Transverse colon (tissue), 4 donors: Measurements from ENCODE around the gene VWF. TPM values are rescaled to one million over a fixed set of nuclear protein-coding genes. Genes with fewer than 3 reads are reported as not detected.

Source experiments
- DNase-seq: peaks from one replicate; pipeline ENCODE4 v3.0.0-alpha.2; 2019
- H3K27ac ChIP-seq, 4 donors: fragments of 200-600 bp; sonication (generic); 2 replicates each; pipeline ENCODE4 v1.5.1; 2016 to 2018; ENCODE audit warnings: inconsistent platforms in 4 of 4
- H3K27me3 ChIP-seq: fragments of 200-600 bp; sonication (generic); 2 replicates; pipeline ENCODE4 v1.5.1; 2017; ENCODE audit warnings: inconsistent platforms
- H3K36me3 ChIP-seq, 4 donors: fragments of 200-600 bp; sonication (generic); 2 replicates each; pipeline ENCODE4 v1.5.1; 2017 to 2019; ENCODE audit warnings: inconsistent platforms in 4 of 4
- H3K4me1 ChIP-seq, 4 donors: fragments of 200-600 bp; sonication (generic); 2 replicates each; pipeline ENCODE4 v1.5.1; 2017 to 2020; ENCODE audit warnings: inconsistent platforms in 4 of 4
- H3K4me3 ChIP-seq, 4 donors: fragments of 200-600 bp; sonication (generic); 1 replicate in 1 of 4; 2 replicates in 3 of 4; pipeline versions ENCODE4 v1.5.1 to v1.6.1; 2017 to 2019; ENCODE audit warnings: inconsistent platforms in 4 of 4
- H3K9me3 ChIP-seq, 2 donors: fragments of 200-600 bp; sonication (generic); 2 replicates each; pipeline ENCODE4 v1.5.1; 2017 to 2019; ENCODE audit warnings: inconsistent platforms in 2 of 2
- EP300 ChIP-seq: sonication (generic); formaldehyde crosslinking; IDR thresholded peaks from one replicate; pipeline ENCODE4 v1.6.1; 2017; ENCODE audit warnings: antibody characterized with exemption, low read depth
- POLR2A ChIP-seq: fragments of 450-650 bp; IDR thresholded peaks from one replicate; pipeline ENCODE4 v1.6.1; 2016; ENCODE audit warnings: antibody characterized with exemption, mild to moderate bottlenecking, moderate library complexity
- POLR2AphosphoS5 ChIP-seq, 3 donors: sonication (generic); formaldehyde crosslinking; IDR thresholded peaks; one replicate each; pipeline ENCODE4 v1.6.1; 2016; ENCODE audit warnings: antibody characterized with exemption in 3 of 3
- WGBS, 2 donors: methylation state at CpG; one replicate each; pipeline ENCODE4 v1.1.5; 2018; ENCODE audit warnings: low coverage in 1 of 2; 5-methylcytosine and 5-hydroxymethylcytosine counted together
- in situ Hi-C, 4 donors: fragments of 200-750 bp; cut with MboI; loops; one replicate each; pipeline versions ENCODE4 v1.15.0 to v1.15.1; 2017; ENCODE audit warnings: low sequenced_read_pairs in 3 of 4, low pct_ligation_motif_present in 1 of 4, low pct_unique_long_range_greater_than_20kb in 1 of 4
- intact Hi-C: fragments of 100-400 bp; cut with DNase I; formaldehyde crosslinking; loops from one replicate; pipeline ENCODE4 v1.15.1; 2023; ENCODE audit warnings: low total_unique reads
- total RNA-seq, 4 donors: library from RNA; depleted of rRNA; stranded (reverse); fragments of >200 nt; gene quantifications; one replicate each; pipeline ENCODE4 v1.1.0, GENCODE V29; 2016
- TF ChIP-seq, protein P1 (sequence below), 5 experiments: fragments of 200-600 bp in 3 of 5; fragments of 450-650 bp in 2 of 5; sonication (generic) in 3 of 5; IDR thresholded peaks; 1 replicate in 2 of 5; 2 replicates in 3 of 5; pipeline ENCODE4 v1.5.1; 2016 to 2017; ENCODE audit warnings: antibody characterized with exemption in 5 of 5, inconsistent platforms in 3 of 5, mild to moderate bottlenecking in 2 of 5, moderate library complexity in 1 of 5

Gene VWF
- total RNA-seq, 4 donors from 2014 or later: 31.3 to 71.2 (median 51.5) TPM

DNA sequence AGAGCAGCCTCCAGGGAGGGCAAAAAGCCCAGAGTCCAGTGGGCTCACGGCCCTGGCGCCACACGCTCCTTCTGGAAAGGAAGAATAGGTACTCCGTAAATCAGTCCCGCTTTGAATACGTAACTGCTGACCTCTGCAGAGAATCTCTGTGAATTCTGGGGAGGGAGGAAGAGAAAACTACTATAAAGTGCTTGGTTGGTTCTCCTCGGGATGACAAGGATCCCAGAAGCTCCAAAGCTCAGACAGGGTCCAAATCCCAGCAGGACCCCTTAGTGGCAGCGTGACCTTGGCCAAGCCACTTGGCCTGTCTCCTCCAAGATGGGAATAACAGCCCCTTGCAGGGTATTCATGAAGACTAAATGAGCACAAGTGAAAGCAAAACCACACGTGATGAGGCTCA lies 211.1 kb downstream of the VWF start:
- H3K4me1 ChIP-seq: no peaks in the 10 kb centered on the region
- 63 to 81% methylated on average over 3 to 9 of the region's 9 CpGs for WGBS, 2 donors
- no peak for DNase-seq
- no peak overlapping the region for H3K27ac ChIP-seq
- H3K36me3 ChIP-seq: no peaks in the 10 kb centered on the region
- H3K4me3 ChIP-seq: no peak overlapping the region
- intact Hi-C loops: no loop called here
- no peaks in the 10 kb centered on the region for H3K27me3 ChIP-seq
- no peak for TF ChIP-seq EP300
- TF ChIP-seq POLR2AphosphoS5 (IDR thresholded peaks at IDR 0.05): no peak
- TF ChIP-seq POLR2A: no peak
- TF ChIP-seq, protein P1, sequence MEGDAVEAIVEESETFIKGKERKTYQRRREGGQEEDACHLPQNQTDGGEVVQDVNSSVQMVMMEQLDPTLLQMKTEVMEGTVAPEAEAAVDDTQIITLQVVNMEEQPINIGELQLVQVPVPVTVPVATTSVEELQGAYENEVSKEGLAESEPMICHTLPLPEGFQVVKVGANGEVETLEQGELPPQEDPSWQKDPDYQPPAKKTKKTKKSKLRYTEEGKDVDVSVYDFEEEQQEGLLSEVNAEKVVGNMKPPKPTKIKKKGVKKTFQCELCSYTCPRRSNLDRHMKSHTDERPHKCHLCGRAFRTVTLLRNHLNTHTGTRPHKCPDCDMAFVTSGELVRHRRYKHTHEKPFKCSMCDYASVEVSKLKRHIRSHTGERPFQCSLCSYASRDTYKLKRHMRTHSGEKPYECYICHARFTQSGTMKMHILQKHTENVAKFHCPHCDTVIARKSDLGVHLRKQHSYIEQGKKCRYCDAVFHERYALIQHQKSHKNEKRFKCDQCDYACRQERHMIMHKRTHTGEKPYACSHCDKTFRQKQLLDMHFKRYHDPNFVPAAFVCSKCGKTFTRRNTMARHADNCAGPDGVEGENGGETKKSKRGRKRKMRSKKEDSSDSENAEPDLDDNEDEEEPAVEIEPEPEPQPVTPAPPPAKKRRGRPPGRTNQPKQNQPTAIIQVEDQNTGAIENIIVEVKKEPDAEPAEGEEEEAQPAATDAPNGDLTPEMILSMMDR (IDR thresholded peaks at IDR 0.05): no peak
- H3K9me3 ChIP-seq: no peaks in the 10 kb centered on the region
- in situ Hi-C loops: no loop called here

DNA sequence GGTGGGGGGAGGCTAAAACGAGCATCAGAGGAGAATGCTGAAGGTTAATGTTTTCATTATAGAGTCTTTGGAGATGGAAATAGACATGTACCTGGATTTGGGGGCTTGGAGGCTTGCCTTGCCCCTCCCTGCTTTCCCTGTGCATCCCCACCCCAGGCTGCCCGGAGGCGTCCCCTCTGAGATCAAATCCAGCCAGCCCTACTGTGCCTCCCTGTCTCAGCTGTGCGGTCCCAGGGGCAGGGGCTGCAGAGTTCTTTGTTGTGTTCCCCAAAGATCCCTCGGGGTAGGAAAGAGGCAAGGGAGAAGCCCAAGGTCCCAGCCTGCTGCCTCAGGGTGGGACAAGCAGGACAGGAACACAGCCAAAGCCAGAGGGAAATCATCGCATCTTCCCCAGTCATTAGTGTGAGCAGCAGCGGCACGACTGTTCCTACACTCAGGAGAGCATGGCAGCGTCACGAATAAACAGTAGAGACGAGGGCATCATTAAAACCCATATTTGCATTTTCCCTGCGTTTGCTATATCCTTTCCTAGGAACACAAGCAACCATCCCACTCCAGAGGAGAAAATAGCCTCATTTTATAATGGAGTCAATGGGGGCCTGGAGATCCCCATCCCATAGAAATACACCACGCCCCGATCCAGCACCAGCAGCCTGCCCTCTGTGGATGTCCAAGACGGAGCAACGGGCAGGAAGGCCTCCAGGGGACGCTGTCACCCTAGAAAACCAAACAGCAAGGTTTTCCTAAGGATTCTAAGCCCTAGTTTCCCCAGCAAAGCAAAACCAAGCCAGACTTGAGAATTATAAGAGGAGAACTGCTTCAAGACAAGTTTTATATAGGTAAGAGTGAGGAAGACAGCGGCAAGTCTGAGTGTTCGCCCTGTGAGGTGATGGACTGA lies 211.8 kb downstream of the VWF start:
- no peak for DNase-seq
- 20 to 73% methylated on average over 1 to 19 of the region's 19 CpGs for WGBS, 2 donors
- TF ChIP-seq, protein P1 (IDR thresholded peaks at IDR 0.05): no peak
- no peak for TF ChIP-seq POLR2AphosphoS5 (IDR thresholded peaks at IDR 0.05)
- TF ChIP-seq POLR2A: no peak
- no peak for TF ChIP-seq EP300
- no peak overlapping the region for H3K27ac ChIP-seq
- H3K4me1 ChIP-seq: no peaks in the 10 kb centered on the region
- intact Hi-C loops (no loop called here), in situ Hi-C loops (no loop called here)
- no peak overlapping the region for H3K4me3 ChIP-seq
- H3K9me3 ChIP-seq: no peaks in the 10 kb centered on the region
- no peaks in the 10 kb centered on the region for H3K27me3 ChIP-seq
- no peaks in the 10 kb centered on the region for H3K36me3 ChIP-seq

DNA sequence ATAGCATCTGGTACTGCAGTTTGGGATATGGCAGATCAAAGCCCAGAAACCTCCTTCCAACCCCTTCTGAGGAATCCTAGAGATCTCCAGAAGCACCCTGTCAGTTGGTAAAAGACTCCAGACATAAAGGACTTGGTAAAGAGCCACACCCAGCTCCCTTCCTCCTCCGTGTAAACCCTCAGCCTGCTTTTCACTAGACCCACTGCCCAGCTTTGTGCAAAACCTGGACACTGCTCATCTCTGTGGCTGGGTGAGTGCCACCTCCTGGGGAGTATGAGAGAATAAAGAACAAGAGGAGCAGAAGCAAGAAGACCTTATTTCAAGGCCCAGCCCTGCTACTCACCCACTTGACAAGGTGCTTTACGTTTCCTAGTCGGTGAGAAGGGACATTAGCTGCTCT lies 212.5 kb downstream of the VWF start:
- Histone ChIP-seq H3K27me3 (no peaks in the 10 kb centered on the region), H3K4me1 (no peaks in the 10 kb centered on the region), H3K36me3 (no peaks in the 10 kb centered on the region), H3K4me3 (no peak overlapping the region), H3K9me3 (no peaks in the 10 kb centered on the region), H3K27ac (no peak overlapping the region)
- in situ Hi-C loops: no loop called here
- intact Hi-C loops: no loop called here
- TF ChIP-seq POLR2AphosphoS5 (IDR thresholded peaks at IDR 0.05): no peak
- no peak for TF ChIP-seq POLR2A
- no peak for TF ChIP-seq EP300
- TF ChIP-seq, protein P1 (IDR thresholded peaks at IDR 0.05): no peak
- no peak for DNase-seq
- WGBS, 2 donors: 46 to 61% methylated on average over 2 to 3 of the region's 3 CpGs

DNA sequence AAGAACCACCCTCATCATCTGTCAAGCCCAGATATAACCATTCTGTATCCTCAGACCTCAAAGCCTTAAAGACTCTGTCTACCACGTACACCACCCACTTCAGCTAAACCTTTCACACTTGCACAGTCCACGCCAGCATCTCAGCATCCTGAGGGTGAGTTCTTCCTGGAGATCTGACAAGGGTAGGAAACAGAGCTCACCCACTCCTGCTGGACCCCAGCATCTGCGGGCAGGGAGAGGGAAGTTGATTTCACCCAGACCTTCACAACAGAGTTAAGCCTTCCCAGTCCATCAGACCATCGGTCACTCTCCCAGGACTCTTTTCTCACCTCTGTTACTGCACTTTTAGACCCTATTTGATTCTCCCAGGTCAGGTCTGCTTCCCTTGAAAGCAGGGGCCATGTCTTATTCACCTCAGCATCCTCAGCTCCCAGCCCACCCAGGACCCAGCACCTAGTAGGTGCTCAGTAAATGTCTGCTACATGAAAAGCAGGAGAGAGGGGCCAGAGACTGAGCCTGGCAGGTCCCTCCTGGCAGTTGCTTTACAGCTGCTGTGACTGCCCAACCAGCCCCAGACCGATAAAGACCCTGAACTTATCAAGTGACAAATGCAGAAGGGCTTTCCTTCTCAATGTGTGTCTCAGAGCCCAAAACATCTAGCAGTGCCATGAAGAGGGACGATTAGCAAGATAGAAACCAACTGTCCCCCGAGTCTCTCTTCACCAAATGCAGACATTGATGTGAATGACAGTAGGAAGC lies 213.5 kb downstream of the VWF start:
- H3K9me3 ChIP-seq: no peaks in the 10 kb centered on the region
- no peak overlapping the region for H3K4me3 ChIP-seq
- DNase-seq: no peak
- H3K27ac ChIP-seq: no peak overlapping the region
- in situ Hi-C loops (no loop called here), intact Hi-C loops (no loop called here)
- H3K36me3 ChIP-seq: no peaks in the 10 kb centered on the region
- no peak for TF ChIP-seq POLR2AphosphoS5 (IDR thresholded peaks at IDR 0.05)
- TF ChIP-seq, protein P1 (IDR thresholded peaks at IDR 0.05): no peak
- no peak for TF ChIP-seq POLR2A
- no peak for TF ChIP-seq EP300
- 77% methylated on average over 7 of the region's 7 CpGs; no CpG with 5 or more reads in 1 of the 2 donors for WGBS, 2 donors
- H3K27me3 ChIP-seq: no peaks in the 10 kb centered on the region
- H3K4me1 ChIP-seq: no peaks in the 10 kb centered on the region
